ENCODE results near the gene CD226.
"Not testable (repeated sequence)": the region's sequence is repeated elsewhere in the genome, so short reads cannot be mapped to it uniquely, and the experiment has no call there.

The CD226 gene

DNA sequence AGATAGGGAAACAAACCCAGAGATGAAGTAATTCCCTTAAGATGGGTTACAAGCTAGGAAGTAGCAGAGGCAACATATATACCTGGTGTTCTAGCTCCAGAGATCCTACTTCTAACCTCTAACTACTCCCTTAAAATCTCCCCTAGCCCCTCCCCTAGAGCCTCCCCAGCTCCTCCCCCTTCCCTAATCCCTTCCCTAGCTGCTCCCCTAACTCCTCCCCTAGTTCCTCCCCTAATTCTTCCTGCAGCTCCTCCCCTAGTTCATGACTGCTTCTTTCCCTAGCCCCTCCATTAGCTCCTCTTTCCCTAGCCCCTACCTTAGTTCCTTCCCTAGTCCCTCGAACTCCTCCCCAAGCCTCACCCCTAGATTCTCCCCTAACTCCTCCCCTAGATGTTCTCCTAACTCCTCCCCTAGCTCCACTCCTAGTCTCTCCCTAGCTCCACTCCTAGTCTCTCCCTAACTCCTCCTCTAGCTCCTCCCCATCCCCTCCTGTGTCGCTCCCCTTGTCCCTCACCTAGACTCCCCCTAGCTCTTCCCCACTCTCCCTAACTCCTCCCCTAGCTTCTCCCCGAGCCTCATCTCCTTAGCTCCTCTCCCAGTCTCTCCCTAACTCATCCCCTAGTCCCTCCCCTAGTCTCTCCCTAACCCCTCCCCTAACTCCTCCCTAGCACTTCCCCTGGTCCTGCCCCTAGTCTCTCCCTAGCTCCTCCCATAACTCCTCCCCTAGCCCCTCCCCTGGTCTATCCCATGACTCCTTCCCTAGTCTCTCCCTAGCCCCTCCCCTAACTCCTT is 108.9 kb downstream of the CD226 start:
- DNase-seq (ENCODE audit: low read depth), result no peak
- H3K4me3 ChIP-seq (ENCODE audit: low read depth, low read length), result no peak overlapping the region

DNA sequence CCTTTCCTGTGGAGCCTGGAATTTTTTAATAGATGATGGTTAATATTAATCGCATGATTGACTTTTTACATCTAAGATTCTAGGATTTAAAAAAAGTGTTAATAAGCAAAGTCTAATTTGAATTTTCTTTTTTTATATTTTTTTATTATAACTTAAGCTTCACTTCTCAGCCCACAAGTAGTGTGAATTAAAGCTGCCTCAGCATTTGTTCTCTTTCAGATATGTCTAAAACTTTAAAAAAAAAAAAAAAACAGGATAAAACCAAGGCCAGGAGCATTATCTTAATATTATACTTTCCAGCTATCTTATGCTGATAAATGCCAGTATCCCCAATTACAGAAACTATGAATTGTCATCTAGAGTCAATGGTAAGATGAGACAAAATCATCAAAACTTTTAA is 109.7 kb downstream of the CD226 start:
- no peak overlapping the region for H3K4me3 ChIP-seq (ENCODE audit: low read depth, low read length)
- DNase-seq (ENCODE audit: low read depth), result no peak

DNA sequence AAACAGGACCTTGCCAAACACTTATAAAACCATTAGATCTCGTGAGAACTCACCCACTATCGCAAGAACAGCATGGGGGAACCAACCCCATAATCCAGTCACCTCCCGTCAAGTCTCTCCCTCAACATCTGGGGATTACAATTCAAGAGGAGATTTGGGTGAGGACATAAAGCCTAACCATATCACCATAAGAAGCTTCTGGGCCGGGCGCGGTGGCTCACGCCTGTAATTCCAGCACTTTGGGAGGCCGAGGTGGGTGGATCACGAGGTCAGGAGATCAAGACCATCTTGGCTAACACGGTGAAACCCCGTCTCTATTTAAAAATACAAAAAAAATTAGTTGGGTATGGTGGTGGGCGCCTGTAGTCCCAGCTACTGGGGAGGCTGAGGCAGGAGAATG is 112.7 kb downstream of the CD226 start:
- H3K4me3 ChIP-seq (ENCODE audit: low read depth, low read length), result not testable (repeated sequence)

DNA sequence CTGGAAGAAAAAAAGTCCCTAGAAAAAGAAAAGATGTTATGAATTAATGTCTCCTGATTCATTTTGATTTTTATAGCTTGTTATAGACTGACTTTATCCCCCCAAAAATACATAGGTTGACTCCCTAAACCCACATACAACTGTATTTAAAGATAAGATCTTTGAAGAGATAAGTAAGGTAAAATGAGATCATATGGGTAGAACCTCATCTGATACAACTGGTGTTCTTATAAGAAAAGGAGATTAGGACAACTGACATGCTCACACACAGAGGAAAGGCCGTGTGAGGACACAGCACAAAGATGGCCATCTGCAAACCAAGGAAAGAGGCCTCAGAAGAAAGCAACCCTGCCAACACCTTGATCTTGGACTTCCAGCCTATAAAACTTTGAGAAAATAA is 117.5 kb downstream of the CD226 start:
- DNase-seq (ENCODE audit: low read depth), result no peak
- no peak overlapping the region for H3K4me3 ChIP-seq (ENCODE audit: low read depth, low read length)

More for the DNA sequence above, 112.7 kb downstream of the CD226 start:
- not testable (repeated sequence) for DNase-seq (ENCODE audit: low read depth)

DNA sequence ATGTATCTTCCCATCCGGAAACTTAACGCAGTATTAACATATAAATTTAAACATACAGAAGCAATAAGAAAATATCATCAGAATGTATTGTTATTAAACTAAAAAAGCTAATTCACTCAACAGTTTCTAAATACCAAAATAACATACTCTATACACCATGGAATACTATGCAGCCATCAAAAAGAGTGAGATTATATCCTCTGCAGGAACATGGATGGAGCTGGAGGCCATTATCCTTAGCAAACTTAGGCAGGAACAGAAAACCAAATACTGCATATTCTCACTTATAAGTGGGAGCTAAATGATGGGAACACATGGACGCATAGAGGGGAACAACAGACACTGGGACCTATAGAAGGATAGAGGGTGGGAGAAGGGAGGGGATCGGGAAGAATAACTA is 127.1 kb downstream of the CD226 start:
- no peak for DNase-seq (ENCODE audit: low read depth)
- no peak overlapping the region for H3K4me3 ChIP-seq (ENCODE audit: low read depth, low read length)

DNA sequence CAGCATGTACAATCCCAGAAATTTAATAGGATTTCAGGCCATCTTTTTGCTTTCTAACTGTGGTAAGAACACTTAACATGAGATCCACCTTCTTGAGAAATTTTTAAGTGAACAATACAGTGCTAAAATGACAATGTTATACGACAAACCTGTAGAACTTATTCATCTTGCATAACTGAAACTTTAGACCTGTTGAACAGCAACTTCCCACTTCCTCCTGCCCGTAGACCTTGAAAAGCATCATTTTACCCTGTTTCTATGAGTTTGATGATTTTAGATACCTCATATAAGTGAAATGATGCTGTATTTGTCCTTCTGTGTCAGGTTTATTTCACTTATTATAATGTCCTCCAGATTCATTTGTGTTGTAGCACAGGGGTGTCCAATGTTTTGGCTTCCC is 128.2 kb downstream of the CD226 start:
- no peak overlapping the region for H3K4me3 ChIP-seq (ENCODE audit: low read depth, low read length)
- no peak for DNase-seq (ENCODE audit: low read depth)

DNA sequence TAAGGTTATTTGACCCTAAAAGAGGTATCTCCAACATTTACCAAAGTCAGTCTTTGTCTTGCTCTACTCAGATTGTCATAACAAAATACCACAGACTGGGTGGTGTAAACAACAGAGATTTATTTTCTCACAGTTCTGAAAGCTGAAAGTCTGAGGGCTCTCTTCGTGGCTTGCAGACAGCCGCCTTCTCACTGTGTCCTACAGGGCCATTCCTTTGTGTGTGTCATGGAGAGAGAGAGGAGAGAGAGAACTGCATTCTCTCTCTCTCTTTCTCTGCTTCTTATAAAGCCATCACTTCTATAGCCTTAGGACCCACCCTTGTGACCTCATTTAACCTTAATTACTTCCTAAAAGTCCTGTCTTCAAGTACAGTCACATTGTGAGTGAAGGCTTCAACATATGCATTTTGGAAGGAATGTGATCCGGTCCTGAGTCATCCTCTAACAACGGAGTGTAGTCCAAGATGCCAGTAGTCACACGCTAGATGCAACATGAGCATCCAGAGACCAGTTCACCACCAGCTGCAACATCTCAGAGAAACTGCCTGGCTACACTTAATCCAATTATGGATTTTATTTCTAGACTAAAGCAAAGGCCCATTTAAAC is 130.2 kb downstream of the CD226 start:
- DNase-seq (ENCODE audit: low read depth), result peak; percentile 33

DNA sequence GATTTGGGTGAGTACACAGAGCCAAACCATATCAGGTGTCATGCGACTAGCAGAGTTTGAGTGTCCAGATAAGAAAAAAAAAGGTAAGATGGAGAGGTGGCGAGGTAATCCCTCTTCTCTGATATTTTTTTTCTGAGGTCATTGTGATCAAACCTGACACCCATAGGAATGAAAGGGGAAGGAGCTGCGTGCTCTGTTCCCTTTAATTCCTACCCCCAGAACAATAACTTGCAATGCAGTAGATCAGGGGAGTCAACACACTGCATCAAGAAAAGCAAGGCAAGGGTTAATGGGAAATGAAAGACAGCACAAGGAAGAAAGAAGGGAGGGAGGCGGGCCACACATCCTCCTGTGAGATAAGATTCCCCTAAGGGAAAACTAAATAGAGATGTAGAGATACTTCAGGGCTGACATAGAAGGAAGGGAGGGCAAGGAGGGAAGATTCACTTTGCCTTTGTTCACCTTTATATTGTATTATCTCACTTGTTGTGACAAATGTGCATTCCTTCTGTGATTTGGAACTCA is 132.8 kb downstream of the CD226 start:
- no peak for DNase-seq (ENCODE audit: low read depth)
- H3K4me3 ChIP-seq (ENCODE audit: low read depth, low read length), result no peak overlapping the region

More for the DNA sequence above, 130.2 kb downstream of the CD226 start:
- H3K4me3 ChIP-seq (ENCODE audit: low read depth, low read length), result no peak overlapping the region

DNA sequence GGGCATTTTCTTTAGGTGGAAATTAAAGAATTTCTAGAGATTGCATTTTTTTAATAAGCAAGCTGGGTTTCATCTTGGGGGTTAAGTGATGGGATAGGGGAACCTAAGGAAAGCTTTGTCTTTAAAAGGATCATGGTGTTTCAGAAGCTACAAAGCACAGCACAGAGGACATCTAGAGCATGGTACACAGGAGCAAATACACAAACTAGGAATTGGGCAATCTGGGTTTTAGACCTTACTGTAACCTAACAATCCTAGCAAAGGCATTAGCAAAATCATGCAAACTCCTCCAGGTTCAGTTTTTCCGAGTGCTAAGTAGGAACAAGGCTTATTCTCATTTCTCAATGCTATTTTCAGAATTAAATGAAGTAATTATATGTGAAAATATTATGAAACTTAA is 134.1 kb downstream of the CD226 start:
- no peak for DNase-seq (ENCODE audit: low read depth)

DNA sequence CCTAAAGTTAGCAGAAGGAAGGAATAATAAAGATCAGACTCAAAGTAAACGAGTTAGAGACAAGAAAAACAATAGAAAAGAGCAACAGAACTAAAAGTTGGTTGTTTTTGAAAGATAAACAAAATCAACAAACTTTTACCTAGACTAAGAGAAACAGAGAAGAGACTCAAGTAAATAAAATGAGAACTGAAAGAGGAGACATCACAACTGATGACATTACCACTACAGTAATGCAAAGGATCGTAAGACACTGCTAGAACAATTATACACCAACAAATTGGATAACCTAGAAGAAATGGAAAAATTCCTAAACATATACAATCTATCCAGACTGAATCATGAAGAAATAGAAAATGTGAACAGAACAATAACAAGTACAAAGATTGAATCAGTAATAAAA is 139.3 kb downstream of the CD226 start:
- H3K4me3 ChIP-seq (ENCODE audit: low read depth, low read length), result no peak overlapping the region
- no peak for DNase-seq (ENCODE audit: low read depth)

More for the DNA sequence above, 134.1 kb downstream of the CD226 start:
- no peak overlapping the region for H3K4me3 ChIP-seq (ENCODE audit: low read depth, low read length)

DNA sequence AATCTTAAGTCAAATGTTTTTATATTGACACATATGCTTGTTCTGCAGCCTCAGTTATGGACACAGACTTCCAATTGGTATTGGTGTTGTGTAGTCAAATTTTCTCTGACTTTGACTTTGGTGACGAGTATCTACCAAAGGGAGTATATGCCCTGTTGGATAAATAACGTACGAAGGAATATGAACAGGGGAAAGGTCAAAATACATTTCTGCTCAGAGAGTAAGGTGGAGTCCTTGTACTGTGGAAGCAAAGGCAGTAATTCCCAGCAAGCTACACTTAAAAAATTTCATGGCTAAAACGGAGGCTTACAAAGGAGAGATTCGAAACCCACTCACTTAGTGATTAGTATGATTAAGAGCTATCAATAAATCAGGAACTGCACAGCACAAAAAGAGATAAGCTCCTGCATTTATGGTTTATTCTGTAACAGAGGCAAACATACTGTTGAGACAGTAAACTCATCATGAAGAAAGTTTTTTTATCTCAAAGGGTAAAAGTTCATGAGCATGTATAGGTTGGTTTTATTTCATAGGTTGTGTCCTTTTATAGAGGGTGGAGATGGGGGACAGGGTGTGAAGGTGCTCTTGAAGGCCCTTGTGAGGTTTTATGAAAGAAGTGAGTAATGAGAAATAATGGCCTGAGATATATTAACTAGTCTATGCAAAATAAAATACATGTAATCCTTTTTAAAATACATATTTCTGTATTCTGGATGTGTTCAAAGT is 142.7 kb downstream of the CD226 start:
- H3K4me3 ChIP-seq (ENCODE audit: low read depth, low read length), result no peak overlapping the region
- no peak for DNase-seq (ENCODE audit: low read depth)

All from skeletal muscle cell (primary cell).